Measurements from ENCODE around the gene RAB31.
"Not testable (repeated sequence)": the region's sequence is repeated elsewhere in the genome, so short reads cannot be mapped to it uniquely, and the experiment has no call there.

Gene RAB31

DNA sequence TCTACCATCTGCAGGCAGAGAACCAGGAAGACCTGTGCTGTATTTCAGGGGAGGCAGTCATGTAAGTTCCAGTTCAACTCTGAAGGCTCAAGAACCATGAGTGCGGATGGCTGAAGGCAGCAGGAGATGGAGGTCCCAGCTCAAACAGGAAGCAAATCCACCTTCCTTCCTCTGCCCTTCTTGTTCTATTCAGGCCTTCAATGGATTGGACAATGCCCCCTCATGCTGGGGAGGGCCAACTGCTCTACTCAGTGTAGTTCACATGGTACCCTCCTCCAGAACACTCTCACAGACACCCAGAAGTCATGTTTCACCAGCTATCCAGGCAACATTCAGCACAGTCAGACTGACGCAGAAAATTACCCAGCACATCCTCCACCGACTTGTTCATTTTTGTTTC is 39.1 kb upstream of the RAB31 start:
- TF ChIP-seq, protein P1, sequence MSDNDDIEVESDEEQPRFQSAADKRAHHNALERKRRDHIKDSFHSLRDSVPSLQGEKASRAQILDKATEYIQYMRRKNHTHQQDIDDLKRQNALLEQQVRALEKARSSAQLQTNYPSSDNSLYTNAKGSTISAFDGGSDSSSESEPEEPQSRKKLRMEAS (IDR thresholded peaks at IDR 0.05; ENCODE audit: low read depth, low read length) = no peak
- TF ChIP-seq MYC (IDR thresholded peaks at IDR 0.05; ENCODE audit: low read depth, low read length) (no peak), POLR2A (IDR thresholded peaks at IDR 0.05; ENCODE audit: extremely low read depth, insufficient read length) (no peak), CTCF (IDR thresholded peaks at IDR 0.05; ENCODE audit: low read depth, low read length) (no peak)
- H3K4me3 ChIP-seq (ENCODE audit: low read depth, low read length) = no peak overlapping the region
- no peak for DNase-seq (ENCODE audit: low read depth)

GRCh38 chr18:9671214-9671613 is 36.9 kb upstream of the RAB31 start:
- H3K4me3 ChIP-seq (ENCODE audit: low read depth, low read length) = no peak overlapping the region
- no peak for DNase-seq (ENCODE audit: low read depth)
- TF ChIP-seq CTCF (IDR thresholded peaks at IDR 0.05; ENCODE audit: low read depth, low read length) (no peak), POLR2A (IDR thresholded peaks at IDR 0.05; ENCODE audit: extremely low read depth, insufficient read length) (no peak), MYC (IDR thresholded peaks at IDR 0.05; ENCODE audit: low read depth, low read length) (no peak)
- TF ChIP-seq, protein P1 (IDR thresholded peaks at IDR 0.05; ENCODE audit: low read depth, low read length) = no peak

GRCh38 chr18:9673296-9674251 is 34.5 kb upstream of the RAB31 start:
- no peak overlapping the region for H3K4me3 ChIP-seq (ENCODE audit: low read depth, low read length)
- peak; percentile 77 for DNase-seq (ENCODE audit: low read depth)
- peak; percentile 9; the same call in 1 of the 2 replicates for TF ChIP-seq MYC (IDR thresholded peaks at IDR 0.05; ENCODE audit: low read depth, low read length)
- TF ChIP-seq CTCF (IDR thresholded peaks at IDR 0.05; ENCODE audit: low read depth, low read length) = peak; percentile 42
- TF ChIP-seq, protein P1 (IDR thresholded peaks at IDR 0.05; ENCODE audit: low read depth, low read length) = 0 out of 2 replicates have a peak, but pooled peaks have one; percentile 23
- TF ChIP-seq POLR2A (IDR thresholded peaks at IDR 0.05; ENCODE audit: extremely low read depth, insufficient read length) = no peak

DNA sequence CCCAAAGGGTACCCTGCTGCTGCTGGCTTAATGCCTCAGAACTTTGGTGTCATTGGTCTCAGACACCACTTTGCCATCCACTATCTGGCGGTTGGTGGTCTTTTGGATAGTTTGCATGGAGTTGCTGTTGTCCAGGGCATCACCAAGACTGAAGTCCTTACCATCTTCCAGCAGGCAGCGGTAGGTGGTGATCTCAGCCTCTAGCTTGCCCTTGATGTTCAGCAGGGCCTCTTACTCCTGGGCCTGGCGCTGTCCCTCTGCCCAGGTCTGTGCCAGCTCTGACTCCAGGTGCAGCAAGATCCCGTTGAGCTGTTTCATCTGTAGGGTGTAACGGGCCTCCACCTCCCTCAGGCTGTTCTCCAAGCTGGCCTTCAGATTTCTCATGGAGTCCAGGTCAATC is 29.9 kb upstream of the RAB31 start:
- H3K4me3 ChIP-seq (ENCODE audit: low read depth, low read length); DNase-seq (ENCODE audit: low read depth): not testable (repeated sequence)

DNA sequence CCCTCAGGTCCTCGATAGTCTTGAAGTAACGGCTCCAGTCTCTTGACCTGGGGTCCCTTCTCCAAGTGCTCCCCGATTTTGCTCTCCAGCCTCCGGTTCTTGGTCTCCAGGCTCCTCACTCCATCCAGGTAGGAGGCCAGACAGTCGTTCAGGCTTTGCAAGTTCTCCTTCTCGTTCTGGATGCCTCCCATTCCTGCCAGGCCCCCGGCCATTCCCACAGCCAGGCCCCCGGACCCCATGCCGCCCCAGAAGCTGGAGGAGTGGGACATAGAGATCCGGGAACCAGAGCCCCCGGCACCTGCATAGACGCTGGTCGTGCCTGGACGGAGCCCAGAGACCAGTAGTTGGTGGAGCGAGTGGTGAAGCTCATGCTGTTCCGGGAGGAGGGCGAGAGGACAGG is 29.0 kb upstream of the RAB31 start:
- no peak overlapping the region for H3K4me3 ChIP-seq (ENCODE audit: low read depth, low read length)
- no peak for DNase-seq (ENCODE audit: low read depth)
- no peak for TF ChIP-seq MYC (IDR thresholded peaks at IDR 0.05; ENCODE audit: low read depth, low read length)
- TF ChIP-seq, protein P1 (IDR thresholded peaks at IDR 0.05; ENCODE audit: low read depth, low read length) = no peak
- TF ChIP-seq CTCF (IDR thresholded peaks at IDR 0.05; ENCODE audit: low read depth, low read length) = no peak
- TF ChIP-seq POLR2A (IDR thresholded peaks at IDR 0.05; ENCODE audit: extremely low read depth, insufficient read length) = no peak

DNA sequence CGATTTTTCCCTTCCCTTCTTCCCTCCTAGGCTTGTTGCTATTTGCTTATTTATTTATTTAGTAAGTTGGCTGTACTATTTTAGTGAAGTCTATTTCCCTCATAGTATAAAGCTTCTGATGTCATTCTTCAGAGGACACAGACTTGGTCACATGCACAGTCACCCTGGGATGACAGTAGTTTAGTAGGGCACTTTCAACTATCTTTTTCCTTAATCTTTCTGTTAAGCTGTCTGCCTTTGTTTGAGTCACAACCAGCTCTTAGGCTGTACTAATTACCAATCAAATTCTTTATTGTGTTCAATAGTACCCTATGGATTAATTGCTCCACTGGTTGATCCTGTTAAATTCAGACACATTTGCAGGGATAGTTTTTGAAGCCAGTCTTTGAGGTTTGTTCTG is 26.9 kb upstream of the RAB31 start:
- no peak for DNase-seq (ENCODE audit: low read depth)
- H3K4me3 ChIP-seq (ENCODE audit: low read depth, low read length) = no peak overlapping the region
- TF ChIP-seq CTCF (IDR thresholded peaks at IDR 0.05; ENCODE audit: low read depth, low read length) = no peak
- TF ChIP-seq POLR2A (IDR thresholded peaks at IDR 0.05; ENCODE audit: extremely low read depth, insufficient read length) = no peak
- no peak for TF ChIP-seq MYC (IDR thresholded peaks at IDR 0.05; ENCODE audit: low read depth, low read length)
- TF ChIP-seq, protein P1 (IDR thresholded peaks at IDR 0.05; ENCODE audit: low read depth, low read length) = no peak
